NT2/D1 (cell line): ENCODE measurements around the gene SLC9A1.

ENCODE experiments used
- SUZ12 ChIP-seq: IDR thresholded peaks from 2 replicates; pipeline ENCODE4 v1.6.1; 2011; ENCODE audit not compliant: insufficient read length, insufficient read depth; ENCODE audit errors: extremely low read depth
- YY1 ChIP-seq: IDR thresholded peaks from 2 replicates; pipeline ENCODE4 v1.6.1; 2011; ENCODE audit not compliant: insufficient read length, insufficient read depth
- ZNF274 ChIP-seq: IDR thresholded peaks from 2 replicates; pipeline ENCODE4 v1.6.1; 2011; ENCODE audit warnings: mild to moderate bottlenecking, low read depth, low read length

- TF ChIP-seq YY1 = no peak
- TF ChIP-seq ZNF274 = no peak
- no peak for TF ChIP-seq SUZ12
Observed at GRCh38 chr1:27090911-27091310, 64.0 kb downstream of the SLC9A1 start.
